Measurements from ENCODE around the gene MAP3K7.
A peak's percentile ranks its signal among the peaks of the same experiment; 100 is the strongest.

The MAP3K7 gene

DNA sequence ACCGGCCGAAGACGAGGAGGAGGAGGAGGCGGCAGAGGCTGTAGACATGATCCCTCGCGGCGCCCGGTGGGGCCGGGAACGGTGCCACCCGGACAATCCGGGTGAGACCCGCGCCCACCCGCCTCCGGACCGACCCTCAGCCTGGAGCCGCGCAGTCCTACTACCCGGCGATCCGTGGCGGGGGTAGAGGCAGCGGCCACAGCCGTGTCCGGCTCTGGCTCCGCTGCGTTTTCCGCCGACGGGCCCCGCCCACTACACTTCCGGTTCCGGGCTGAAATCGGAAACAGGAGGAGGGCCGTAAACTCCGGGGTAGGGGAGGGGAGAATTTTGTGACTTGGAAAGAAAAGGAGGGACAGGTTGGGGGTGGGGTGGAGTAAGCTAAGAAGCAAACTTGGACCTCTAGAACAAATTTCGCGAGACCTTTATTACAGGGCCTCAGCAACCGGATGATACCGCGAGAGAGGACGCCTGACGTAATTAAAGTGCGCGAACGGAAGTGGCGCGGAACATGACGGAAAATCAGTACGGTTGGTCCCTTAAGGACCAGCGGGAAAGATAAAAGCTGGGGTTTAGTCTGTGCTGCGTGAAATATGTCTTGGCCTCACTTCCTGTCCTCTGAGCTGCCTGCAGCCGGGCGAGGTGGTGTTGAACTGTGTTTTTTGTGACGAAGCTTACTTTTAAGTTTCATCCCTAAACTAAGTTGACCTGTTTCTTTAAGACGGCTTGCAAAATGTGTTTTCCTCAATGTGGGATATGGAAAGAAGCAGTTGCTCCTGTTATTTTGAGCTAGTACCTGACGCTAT lies at the start of gene MAP3K7:
MAP3K7 (minus strand) TSS at position 237 of the 803 bp plus-strand sequence; CDS start at position 48, 189 bp downstream.
- DNase-seq: peak; percentile 37

GRCh38 chr6:90631046-90631445 lies 44.2 kb upstream of the MAP3K7 start:
- no peak for DNase-seq

GRCh38 chr6:90621581-90621980 lies 34.7 kb upstream of the MAP3K7 start:
- DNase-seq: no peak

DNA sequence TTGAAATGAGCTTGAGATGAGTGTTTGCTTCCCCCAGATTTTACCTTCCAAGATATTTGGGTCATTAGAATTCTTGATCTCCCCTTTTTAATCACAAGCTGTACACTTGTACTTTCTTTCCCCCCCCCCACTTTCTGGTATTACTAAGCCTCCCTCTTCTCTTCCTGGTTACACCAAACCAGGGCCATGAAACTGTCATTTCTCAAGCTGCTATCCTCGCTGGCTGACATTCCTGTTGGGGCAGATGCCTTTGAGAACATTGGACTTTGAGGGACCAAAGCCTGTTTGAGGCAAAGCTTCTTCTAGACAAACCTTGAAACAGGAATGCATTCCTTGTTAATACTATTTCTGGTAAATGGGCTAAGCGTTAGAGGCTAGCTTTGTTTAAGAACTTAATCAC lies 32.3 kb upstream of the MAP3K7 start:
- no peak for DNase-seq

- no peak for DNase-seq
Observed at GRCh38 chr6:90612313-90612680, 25.4 kb upstream of the MAP3K7 start.

DNA sequence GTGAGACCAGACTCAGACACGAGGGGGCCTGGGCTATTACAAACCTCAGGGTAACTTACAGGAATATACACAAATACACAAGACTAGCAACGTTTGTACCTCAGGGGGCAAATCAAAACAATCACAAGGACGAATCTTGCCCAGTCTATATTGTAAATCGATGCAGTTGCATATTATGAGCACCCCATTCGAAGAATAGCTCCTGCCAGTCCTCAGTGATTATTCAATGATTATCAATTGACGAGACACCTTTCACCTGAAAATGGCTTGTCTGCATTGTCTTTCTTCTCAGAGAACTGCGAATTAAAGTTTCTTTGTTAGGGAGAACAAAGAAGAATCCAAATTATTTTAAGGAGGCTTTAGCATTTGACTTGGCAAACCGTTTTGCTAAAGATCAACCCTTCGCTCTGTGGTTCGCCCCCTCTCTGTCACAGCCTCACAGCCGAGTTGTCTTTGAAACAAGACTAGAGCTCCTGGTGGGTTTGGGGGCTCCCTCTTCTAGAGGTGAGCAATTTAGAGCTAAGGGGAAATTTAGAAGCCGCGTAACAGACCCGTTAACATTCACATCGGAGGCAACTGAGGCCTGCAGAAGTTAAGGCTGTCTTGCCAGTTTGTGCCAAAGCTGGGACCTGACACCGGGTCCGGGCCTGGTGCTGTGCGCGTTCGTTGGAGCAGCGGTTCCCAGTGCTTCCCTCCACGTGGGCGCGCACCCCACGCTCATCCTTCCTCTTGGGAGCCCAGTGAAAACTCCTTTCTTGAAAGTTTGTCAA lies 24.9 kb upstream of the MAP3K7 start:
- no peak for DNase-seq

- no peak for DNase-seq
Observed at GRCh38 chr6:90610751-90611542, 24.1 kb upstream of the MAP3K7 start.

DNA sequence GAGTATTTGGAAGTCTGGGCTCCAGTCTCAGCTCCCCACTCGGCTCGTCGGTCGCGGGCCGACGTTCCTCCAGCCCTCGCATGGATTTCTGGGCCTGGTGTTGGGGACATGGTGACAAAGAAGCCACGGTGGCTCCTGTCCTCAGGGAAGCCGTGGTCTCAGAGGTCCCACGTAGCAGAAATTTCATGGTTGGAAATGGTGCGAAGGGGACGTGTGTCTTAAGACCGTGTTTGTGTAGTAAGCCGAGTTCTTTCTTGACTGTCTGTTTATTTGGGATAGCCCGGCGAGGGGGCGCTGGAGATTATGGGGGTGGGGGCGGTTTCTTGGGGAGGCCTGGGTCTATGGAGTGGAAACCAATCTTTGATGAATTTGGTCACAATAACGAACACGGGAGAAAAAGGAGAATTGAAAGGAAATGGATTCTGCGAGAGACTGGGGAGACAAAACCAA lies 23.5 kb upstream of the MAP3K7 start:
- DNase-seq: no peak

- no peak for DNase-seq
Observed at GRCh38 chr6:90605749-90606340, 19.0 kb upstream of the MAP3K7 start.

DNA sequence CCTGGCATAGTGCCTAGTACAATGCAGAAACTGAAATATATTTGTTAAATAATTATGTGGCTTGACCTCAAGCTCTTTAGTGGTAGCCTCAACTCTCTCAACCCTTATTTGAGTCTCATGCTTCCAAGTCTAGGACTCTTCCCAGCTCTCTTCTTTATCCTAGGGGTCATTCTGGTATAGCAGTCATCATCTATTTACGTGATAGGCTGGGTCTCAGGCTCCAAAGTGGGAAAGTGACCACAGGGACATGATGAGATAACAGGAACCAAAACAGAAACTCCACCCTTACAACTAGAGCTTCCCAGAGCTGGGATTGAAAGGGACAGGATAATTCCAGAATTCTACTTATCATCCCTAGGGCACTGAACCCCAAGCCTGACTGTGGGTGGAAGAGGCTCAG lies 17.7 kb upstream of the MAP3K7 start:
- DNase-seq: no peak

- DNase-seq: no peak
Observed at GRCh38 chr6:90599151-90599550, 12.3 kb upstream of the MAP3K7 start.

DNA sequence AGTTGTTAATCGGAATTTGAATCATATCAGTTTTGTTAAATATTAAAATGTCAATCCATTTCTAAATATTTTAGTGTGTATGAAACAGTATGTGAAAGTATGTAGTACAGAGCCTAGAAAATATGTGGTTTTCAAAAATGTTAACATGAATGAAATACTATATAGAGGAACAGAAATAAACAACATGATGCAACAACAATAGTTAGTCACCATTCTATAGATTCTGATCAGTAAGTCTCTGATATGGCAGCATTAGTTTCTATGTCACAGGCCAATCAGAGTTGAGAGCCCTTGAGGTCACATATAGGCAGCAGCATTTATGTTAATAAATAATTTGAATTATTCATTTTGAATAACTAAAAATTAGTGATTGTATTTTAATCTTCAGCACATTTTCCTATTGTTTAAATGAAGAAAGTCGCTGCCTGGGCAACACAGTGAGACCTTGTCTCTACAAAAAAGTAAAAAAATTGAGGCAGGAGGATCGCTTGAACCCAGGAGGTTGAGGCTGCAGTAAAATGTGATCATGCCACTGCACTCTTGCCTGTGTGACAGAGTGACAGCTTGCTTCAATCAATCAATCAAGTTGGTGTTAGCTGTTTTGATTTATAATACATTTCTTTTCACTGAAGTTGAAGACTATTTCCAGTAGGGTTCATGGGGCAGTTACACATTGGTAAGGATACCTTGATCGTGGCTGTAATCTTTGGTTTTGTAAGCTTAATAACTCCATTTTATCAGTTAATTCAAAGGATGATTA lies 11.5 kb upstream of the MAP3K7 start:
- no peak for DNase-seq

DNA sequence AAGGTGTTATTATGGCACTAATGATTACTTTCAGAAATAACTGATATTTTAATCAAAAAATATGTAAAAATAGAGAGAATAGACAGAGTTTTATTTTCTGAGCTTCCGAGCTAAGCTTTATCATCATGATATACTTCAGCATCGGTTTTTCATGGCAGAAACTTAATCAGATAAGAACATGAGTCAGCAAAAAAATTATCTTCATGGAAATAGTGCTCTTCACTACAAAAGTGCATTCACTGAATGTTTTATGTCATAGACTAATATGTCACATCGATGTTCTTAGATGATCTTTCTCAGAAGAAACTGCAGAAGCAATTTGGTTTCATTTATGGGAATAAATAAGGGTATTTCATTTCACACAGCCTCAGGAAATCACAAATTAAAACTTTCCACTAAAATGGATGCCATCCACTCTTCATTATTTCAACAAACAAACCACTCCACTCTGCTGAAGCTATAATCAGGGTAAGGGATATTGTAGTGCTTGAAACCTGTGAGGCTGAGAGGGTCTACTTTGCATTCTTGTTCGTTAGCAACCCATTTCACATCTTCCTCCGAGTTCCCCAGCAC lies 10.2 kb upstream of the MAP3K7 start:
- no peak for DNase-seq

- no peak for DNase-seq
Observed at GRCh38 chr6:90595854-90596253, 9.0 kb upstream of the MAP3K7 start.

- no peak for DNase-seq
Observed at GRCh38 chr6:90586546-90586835, 381 bp downstream of the MAP3K7 start.

GRCh38 chr6:90584636-90585255 lies 2.1 kb downstream of the MAP3K7 start:
- DNase-seq: no peak

DNA sequence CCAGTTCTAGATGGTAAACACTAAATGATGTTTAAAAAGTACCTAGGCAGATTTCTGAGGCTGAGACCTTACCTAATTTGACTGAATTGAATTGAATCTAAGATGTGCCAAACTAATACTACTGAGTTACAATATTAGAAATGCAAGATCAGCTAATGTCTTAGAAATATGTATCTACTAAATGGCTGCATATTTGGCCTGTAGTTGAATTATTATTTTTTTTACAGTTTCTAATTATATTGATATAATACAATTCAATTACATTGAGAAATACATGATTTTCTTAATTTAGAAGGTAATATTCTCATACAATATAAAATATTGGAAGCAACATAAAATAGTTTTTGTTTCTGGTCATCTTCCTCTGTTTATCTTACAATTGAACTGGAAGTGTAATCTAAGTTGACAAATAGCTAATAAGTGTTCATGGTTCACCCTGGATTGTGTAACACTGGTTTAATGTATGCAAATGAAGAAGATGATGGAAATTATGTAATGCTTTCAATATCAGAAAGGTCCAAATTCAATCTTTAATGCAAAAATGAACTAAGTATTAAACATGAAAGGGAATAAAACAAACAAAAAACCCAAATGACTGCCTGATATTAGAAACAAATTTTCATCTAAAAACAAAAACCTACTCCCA lies 2.9 kb downstream of the MAP3K7 start:
- no peak for DNase-seq

- DNase-seq: no peak
Observed at GRCh38 chr6:90583179-90583835, 3.6 kb downstream of the MAP3K7 start.

DNA sequence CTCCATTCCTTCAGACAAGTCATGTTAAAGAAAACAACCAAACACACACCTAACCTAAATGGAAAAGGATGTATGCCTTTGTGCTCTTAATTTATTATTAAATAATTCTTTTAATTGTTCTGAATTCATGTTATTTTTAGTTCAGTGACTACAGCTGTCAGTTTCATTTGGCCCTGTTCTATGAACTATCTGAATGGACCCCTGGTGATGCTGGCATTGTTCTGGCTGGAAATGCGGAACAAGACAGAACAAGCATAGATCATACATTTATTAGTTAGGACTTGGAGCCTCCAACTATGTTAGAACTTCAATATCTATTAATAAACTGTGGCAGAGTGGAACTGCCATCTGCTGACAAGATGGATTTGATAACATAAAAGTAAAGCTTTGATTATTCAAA lies 5.7 kb downstream of the MAP3K7 start:
- DNase-seq: no peak

GRCh38 chr6:90578894-90579549 lies 7.8 kb downstream of the MAP3K7 start:
- DNase-seq: no peak
